HG02763 (cell line): Measurements from ENCODE around the gene ZCCHC10.
"Not testable (repeated sequence)": the region's sequence is repeated elsewhere in the genome, so short reads cannot be mapped to it uniquely, and the experiment has no call there.

ENCODE experiments used
- ATAC-seq: cut with Tn5 transposase; IDR thresholded peaks from one replicate; pipeline ENCODE4 v1.9.1; 2021; ENCODE audit warnings: mild to moderate bottlenecking, moderate library complexity; ENCODE audit not compliant: unreplicated experiment

ZCCHC10 gene

DNA sequence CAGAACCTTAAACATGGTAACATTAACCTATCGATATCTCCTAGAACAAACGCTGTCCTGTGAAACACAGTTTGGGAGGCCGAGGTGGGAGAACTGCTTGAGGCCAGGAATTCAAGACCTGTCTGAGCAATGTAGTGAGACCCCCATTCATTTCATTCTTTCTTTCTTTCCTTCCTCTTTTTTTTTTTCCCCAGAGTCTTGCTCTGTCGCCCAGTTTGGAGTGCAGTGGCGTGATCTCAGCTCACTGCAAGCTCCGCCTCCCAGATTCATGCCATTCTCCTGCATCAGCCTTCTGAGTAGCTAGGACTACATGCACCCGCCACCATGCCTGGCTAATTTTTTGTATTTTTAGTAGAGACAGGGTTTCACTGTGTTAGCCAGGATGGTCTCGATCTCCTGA is 20.2 kb upstream of the ZCCHC10 start:
- ATAC-seq, result not testable (repeated sequence)

DNA sequence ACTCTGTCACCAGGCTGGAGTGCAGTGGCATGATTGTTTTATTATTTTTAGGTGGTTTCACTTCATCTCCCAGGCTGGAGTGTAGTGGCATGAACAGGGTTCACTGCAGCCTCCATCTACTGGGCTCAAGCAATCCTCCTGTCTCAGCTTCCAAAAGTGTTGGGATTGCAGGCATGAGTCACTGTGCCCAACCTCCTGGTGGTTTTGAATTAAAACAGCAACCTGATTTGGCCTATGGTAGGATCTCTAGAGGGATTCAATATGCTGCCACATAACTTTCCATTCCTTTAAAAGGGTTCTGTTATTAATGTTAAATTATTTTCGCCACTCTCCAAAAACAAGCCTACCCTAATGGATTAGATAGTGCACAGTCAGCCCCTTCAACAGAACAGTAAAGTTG is 15.6 kb upstream of the ZCCHC10 start:
- no peak for ATAC-seq

DNA sequence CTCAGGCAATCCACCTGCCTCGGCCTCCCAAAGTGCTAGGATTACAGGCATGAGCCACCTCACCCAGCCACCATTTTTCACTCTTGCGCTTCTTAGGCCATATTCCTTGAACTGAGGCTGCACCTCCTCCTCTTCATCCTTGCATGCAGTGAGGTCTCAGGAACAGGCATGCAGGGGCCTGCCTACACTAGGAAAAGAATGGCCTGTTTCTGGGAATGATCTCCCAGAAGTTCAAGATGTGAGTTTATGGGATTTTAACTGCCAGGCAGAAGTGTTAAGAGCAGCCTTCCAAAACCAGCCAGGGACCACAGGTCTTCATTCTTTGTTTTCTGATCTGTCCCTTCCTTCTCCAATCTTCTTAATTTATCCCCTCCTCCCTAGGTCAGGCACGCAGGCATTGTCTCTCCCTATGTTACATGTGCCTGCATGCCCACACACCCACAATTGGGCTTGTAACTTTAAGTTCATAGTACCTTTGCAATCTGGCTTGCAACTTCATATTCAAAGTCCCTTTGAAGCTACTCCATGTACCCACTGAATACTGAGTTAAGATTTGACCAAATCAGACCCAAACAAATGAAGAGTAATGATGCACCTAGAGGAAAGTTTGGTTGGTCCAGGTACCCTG is 14.9 kb upstream of the ZCCHC10 start:
- no peak for ATAC-seq

DNA sequence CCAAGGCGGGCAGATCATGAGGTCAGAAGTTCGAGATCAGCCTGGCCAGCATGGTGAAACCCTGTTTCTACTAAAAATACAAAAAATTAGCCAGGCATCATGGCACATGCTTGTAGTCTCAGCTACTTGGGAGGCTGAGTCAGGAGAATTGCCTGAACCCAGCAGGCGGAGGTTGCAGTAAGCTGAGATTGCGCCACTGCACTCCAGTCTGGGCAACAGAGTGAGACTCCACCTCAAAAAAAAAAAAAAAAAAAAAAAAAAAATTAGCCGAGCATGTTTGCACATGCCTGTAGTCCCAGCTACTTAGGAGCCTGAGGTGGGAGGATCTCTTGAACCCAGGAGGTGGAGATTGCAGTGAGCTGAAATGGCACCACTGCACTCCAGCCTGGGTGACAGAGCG is 10.3 kb upstream of the ZCCHC10 start:
- ATAC-seq, result not testable (repeated sequence)

DNA sequence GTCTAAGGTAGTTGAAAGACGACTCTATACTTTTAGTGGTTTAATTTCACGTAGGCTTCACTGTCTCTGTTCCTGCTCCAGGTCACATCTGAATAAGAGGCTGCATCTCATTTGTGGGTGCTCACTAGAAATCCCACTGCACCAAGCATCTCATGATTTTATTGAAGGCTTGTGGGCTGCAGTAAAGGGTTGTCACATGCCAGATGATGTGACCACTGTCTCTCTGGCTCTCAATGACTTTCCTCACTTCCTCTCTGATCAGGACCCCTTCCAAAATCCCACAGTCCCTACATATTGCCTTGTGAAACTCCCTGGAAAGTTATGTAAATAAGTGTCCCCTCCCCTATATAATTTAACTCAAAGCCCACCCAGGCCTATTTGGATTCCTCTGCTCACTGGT is 8.9 kb upstream of the ZCCHC10 start:
- no peak for ATAC-seq

DNA sequence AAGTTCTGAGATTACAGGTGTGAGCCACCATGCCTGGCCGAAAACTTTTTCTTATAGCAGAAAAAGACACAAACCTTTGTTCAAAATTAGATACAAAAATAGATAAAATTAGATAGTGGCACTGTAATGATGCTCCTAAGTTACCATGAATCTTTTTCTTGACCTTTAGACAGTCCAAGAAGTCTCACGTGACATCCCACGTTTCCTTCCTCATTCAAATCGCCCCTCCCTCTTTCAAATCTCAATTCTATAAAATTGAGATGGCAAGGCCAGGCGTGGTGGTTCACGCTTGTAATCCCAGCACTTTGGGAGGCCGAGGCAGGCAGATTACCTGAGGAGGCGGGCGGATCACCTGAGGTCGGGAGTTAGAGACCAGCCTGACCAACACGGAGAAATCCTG is 7.7 kb upstream of the ZCCHC10 start:
- ATAC-seq, result no peak

DNA sequence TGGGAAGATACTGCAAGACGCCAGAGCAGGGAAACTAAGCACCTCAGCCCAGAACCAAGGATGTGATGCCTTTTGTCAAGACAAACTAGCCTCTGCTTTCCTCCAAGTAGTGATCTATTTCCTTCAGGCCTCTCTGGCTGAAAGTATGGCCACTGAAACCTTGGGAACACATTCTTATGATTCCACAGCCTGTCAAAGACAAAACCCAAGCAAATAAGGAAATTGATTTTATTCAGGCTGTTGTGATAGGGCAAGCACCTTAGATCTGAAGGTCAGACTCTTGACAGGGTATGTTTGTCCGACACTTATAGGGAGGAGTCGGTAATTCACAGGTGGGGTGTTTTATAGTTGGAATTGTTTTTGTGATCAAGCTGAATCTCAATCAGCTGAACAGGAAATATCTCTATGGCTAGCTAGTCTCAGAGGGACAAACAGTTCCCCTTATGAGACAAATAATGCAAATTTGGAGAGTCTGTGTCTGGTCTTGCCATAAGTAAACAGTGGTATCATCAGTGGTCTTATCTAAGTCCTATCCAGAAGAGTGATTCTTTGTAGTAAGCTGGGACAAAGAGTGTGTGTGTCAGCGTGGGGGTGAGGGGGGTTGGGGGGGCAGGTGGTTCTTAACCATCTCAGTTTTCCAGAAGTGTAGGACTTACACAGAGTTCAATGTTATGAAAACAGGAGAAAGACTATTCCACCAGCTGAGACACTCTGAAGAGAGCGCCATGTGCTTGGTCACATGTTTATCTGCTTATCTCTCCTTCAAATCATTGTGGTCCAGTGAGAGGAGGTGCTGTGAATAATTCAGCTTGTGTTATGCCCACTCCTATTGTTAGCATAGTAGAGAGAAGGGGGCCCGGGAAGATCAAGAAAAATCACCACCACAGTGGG is 6.7 kb upstream of the ZCCHC10 start:
- ATAC-seq, result no peak

DNA sequence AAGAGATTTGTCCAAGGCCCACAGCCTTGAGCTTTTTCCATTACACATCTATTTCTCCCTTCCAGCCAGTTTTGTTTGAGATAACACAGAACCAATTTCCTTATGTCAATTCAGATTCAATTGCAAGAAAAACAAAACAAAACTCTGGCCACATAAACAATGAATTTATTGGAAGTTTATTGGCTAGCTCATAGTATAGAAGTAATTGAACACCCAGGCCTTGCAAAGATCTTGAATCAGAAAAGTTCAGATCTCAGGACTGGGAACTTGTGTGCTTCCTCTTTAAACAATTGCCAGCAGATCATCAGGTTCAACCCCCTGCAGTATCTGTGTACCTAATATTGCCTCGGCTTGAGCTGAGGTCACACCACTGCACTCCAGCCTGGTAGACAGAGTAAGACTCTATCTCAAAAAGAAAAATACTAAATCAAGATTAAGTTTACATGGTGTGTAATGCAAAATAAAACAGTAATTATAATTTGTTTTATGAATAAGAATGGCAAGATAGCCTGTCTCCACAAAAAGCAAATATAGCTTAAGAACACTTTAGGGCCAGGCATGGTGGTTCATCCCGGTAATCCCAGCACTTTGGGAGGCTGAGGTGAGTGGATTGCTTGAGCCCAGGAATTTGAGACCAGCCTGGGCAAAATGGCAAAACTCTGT is 4.1 kb upstream of the ZCCHC10 start:
- ATAC-seq, result no peak

DNA sequence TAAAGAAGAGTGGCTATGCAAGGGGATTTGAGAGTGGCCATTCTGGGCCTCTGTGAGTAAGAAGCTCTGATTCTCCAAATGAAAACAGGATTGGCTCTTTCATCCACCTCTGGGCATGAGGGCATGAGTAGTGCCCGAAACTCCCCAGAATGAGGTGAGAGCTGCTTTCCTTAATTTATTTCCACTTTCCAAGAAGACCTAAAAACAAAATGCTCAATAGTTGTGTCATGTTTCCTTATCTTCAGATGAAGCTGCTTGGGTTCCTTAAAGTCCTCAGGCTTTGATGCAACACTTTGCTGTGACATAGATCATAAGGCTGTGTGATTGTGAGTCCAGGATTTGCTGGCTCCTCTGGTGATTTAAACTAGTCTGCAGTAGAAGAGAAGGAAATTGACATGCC is 3.1 kb upstream of the ZCCHC10 start:
- no peak for ATAC-seq

DNA sequence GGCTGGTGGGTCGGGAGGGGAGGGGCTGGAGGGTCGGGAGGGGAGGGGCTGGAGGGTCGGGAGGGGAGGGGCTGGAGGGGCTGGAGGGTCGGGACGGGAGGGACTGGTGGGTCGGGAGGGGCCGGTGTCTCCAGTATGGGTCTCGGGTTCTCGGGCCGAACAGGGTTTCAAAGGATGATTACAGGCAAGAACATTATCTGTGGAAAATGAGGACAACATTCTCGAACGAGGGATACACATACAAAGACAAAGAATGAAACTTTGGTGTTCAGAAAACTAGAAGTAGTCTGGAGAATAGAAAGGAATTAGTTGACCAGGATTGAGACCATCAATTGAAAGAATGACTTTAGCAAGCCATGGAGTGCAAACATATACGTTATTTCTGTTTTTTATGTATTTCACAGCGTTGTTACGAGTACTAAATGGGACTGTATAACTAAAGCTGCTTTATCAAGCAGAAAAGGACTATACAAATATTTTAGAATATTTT is 360 bp upstream of the ZCCHC10 start:
- no peak for ATAC-seq

DNA sequence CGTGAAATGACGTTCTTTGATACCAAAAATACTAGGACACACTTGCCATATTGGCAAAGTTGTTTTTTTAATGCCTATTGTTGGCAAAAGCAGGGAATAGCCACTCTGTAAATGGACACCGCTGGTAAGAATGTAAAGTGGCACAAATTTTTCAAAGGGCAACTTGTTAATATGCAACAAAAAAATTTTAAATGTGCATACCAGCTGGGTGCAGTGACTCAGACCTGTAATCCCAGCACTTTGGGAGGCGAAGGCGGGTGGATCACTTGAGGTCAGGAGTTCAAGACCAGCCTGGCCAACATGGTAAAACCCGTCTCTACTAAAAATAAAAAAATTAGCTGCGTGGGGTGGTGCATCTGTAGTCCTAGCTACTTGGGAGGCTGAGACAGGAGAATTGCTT is 6.9 kb downstream of the ZCCHC10 start:
- ATAC-seq, result not testable (repeated sequence)

DNA sequence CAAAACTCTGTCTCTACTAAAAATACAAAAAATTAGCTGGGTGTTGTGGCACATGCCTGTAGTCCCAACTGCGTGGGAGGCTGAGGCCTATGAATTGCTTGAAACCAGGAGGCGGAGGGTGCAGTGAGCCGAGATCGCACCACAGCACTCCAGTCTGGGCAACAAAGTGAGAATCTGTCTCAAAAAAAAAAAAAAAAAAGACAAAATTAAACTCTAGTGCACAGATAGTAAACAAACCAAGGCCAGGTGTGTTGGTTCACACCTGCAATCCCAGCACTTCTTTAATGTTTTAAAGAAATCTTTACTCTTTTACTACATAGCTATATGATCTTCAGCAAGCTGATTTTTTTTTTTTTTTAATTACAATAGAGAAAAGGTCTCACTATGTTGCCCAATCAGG is 8.4 kb downstream of the ZCCHC10 start:
- ATAC-seq, result no peak

DNA sequence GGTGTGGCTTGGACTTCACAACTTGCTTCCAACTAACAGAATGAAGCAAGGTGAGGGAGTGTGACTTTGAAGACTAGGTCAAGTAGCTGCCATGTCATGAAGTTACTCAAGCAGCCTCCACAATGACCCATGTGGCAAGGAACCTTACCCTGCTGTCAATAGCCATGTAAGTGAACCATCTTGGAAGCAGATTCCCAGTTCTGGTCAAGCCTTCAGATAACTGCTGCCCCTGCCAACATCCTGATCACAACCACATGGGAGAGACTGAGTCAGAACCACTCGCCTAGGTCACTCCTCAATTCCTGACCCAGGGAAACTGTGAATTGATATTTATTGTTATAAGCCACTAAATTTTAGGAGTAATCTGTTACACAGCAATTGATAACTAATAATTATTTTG is 10.9 kb downstream of the ZCCHC10 start:
- no peak for ATAC-seq

DNA sequence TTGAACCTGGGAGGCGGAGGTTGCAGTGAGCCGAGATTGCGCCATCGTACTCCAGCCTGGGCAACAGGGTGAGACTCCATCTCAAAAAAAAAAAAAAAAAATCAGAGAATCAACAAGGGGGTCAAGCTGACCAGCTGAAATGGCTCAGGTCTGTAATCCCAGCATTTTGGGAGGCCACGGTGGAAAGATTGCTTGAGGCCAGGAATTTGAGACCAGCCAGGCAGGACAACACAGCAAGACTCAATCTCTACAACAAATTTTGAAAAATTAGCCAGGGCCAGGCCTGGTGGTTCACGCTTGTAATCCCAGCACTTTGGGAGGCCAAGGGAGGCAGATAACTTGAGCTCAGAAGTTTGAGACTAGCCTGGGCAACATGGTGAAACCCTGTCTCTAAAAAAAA is 17.9 kb downstream of the ZCCHC10 start:
- ATAC-seq, result not testable (repeated sequence)

DNA sequence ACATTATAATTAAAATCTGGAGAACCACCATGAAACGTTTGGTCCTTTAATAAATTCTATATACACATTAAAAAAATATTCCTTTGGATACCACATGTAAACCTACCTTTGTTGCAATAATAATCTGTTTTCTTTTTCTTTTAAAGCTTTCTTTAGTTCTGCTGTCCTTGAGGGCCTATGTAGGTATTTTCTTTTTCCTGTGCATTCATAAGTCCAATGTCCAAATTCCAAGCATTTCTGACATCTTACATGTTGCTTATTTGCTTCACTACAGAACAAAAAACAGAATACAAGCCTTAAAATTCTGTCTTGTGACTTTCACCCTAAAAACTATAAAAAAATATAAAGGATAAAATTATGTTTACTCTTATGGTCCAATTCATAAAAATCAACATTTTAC is 19.7 kb downstream of the ZCCHC10 start:
- ATAC-seq, result no peak

DNA sequence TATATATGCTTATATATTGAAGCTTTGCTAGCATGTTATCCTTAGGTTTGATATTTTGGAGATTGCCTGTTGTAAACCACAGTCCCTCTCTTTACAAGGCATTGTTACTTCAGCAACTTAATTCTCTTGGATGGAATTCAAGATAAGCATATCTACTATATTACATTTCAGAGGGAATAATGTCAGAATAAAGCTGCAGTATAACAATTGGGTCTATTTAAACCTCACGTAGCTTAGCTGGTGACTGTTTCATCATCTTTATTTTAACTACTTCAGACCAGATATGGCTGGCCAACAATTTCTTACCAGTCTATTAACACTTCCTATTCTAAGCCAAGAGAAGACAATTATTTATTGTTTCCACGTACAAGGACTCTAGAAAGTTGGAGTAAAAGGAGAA is 27.1 kb downstream of the ZCCHC10 start:
- ATAC-seq, result no peak

DNA sequence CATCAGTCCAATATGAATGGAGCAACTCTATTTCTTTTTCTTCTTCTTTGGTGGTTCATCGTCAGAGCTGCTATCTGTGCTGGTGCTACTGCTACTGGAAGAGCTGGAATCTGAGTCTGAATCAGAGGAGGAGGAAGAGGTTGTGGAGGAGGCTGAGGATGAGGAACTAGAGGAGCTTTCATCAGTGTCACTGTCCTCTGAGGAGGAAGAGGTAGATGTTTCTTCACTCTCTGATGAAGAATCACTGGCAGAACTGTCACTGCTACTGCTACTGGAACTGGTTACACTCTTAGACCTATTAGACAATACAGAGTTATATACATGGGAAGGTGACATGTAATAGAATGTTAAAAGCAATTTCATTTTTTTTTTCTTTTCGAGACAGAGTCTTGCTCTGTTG is 27.8 kb downstream of the ZCCHC10 start:
- ATAC-seq, result no peak

DNA sequence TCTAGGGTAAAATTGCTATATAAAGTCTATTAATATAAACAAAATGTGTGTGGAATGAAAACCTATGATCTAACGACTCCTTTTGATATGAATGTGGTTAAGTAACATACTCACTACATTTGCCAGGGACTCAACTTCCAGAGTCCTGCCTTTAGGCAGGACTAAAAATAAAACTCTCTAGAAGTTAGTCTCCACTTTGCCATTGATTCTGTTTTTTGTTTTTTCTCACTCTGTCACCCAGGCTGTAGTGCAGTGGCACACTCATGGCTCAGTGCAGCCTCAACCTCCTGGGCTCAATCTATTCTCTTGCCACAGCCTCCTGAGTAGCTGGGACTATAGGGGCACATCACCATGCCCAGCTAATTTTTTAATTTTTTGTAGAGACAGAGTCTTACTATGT is 30.0 kb downstream of the ZCCHC10 start:
- no peak for ATAC-seq

DNA sequence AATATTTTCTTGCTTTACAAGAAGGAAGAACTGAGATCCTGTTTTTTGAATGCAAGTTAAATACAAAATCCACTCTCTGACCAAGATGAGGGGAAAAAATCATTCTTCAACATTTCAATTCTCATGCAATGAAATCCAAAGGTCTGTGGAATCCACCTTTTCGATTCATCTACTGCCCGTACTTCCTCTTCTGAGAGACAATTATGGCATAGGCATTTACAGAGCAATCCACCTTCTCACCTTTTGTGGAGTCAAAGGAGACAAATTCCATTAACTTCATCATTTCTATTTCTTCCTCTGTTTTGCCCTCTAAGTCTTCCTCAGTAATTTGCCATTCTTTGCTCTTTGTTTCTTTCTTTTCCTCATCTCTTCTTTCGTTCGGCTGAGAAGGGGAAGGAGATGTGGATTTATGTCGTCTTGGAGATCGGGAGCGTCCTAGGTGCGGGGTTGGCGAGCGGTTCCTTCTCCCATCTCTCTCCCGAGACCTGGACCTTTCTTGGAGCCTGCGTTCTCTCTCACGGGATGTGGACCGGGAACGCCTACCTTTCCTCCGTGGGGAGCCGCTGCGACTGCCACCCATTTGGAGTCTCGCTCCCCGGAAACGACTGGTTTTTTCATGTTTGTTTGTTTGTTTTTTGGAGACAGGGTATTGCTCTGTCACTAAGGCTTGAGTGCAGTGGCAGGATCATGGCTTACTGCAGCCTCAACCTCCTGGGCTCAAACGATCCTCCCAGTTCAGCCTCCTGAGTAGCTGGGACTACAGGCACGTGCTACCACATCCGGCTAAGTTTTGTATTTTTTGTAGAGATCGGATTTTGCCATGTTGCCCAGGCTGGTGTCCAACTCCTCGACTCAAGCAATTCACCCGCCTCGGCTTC is 38.6 kb downstream of the ZCCHC10 start:
- no peak for ATAC-seq

DNA sequence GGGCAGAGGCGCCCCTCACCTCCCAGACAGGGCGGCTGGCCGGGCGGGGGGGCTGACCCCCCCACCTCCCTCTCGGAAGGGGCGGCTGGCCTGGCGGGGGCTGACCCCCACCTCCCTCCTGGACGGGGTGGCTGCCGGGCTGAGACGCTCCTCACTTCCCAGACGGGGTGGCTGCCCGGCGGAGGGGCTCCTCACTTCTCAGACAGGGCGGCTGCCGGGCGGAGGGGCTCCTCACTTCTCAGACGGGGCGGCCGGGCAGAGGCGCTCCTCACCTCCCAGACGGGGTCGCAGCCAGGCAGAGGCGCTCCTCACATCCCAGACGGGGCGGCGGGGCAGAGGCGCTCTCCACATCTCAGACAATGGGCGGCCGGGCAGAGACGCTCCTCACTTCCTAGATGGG is 43.4 kb downstream of the ZCCHC10 start:
- ATAC-seq, result not testable (repeated sequence)

DNA sequence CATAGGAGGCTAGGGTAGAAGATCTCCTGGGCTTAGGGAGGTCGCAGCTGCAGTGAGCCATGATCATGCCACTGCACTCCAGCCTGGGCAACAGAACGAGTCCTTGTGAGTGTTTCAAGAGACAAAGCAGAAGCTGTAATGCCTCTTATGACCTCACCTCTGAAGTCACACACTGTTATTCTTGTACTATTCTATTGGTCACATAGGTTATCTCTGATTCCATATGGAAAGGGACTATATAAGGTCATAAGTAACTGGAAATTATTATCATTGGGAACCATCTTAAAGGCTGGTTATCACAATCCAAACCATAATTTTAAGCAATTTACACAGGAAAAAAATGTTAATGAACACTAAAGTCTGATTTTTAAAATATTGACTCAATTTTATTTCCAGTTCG is 45.1 kb downstream of the ZCCHC10 start:
- no peak for ATAC-seq
